Kidney (tissue), 14 donors: ENCODE data around the gene MOB3A. TPM values are rescaled to one million over a fixed set of nuclear protein-coding genes. Genes with fewer than 3 reads are reported as not detected.
"Not testable (repeated sequence)": the region's sequence is repeated elsewhere in the genome, so short reads cannot be mapped to it uniquely, and the experiment has no call there.

Experiments used
- DNase-seq, 5 donors: peaks; one replicate each; pipeline ENCODE4 v3.0.0-alpha.2; 2013 to 2020
- FAIRE-seq: peaks from 2 replicates; lab custom pipeline; 2012; peaks lifted over from hg19 to GRCh38; lab: Jason Lieb, UNC
- H3K27ac ChIP-seq, 2 donors: one replicate each; pipeline ENCODE4 v1.7.0; 2013; ENCODE audit warnings: low read depth in 2 of 2, low read length in 2 of 2, inconsistent platforms in 1 of 2
- H3K27me3 ChIP-seq: one replicate; pipeline ENCODE4 v1.7.1; 2013; ENCODE audit warnings: low read length, inconsistent platforms; ENCODE audit not compliant: control insufficient read depth, insufficient read depth
- H3K36me3 ChIP-seq, 3 donors: one replicate each; pipeline versions ENCODE4 v1.7.0 to v1.7.1; 2013; ENCODE audit warnings: low read length in 3 of 3, control low read depth in 1 of 3, inconsistent platforms in 1 of 3; ENCODE audit not compliant: insufficient read depth in 3 of 3, control insufficient read depth in 2 of 3
- H3K4me1 ChIP-seq, 3 donors: one replicate each; pipeline versions ENCODE4 v1.7.0 to v1.7.1; 2013; ENCODE audit warnings: low read length in 3 of 3, inconsistent platforms in 1 of 3, low read depth in 1 of 3; ENCODE audit not compliant: control insufficient read depth in 2 of 3, insufficient read depth in 2 of 3
- H3K4me3 ChIP-seq, 3 donors: one replicate each; pipeline versions ENCODE4 v1.7.0 to v1.8.1; 2013; ENCODE audit warnings: low read length in 3 of 3, control low read depth in 1 of 3, inconsistent platforms in 1 of 3
- H3K9ac ChIP-seq, 3 donors: one replicate each; pipeline versions ENCODE4 v1.7.0 to v1.7.1; 2013; ENCODE audit warnings: low read length in 3 of 3, control low read depth in 1 of 3, inconsistent platforms in 1 of 3
- H3K9me3 ChIP-seq, 3 donors: one replicate each; pipeline versions ENCODE4 v1.7.0 to v1.7.1; 2013; ENCODE audit warnings: low read length in 3 of 3, control low read depth in 1 of 3, inconsistent platforms in 1 of 3; ENCODE audit not compliant: control insufficient read depth in 2 of 3, insufficient read depth in 1 of 3
- intact Hi-C: fragments of 100-400 bp; cut with DNase I; formaldehyde crosslinking; loops from one replicate; pipeline ENCODE4 v1.11.1; 2022
- polyA plus RNA-seq: library from polyadenylated mRNA; stranded (reverse); fragments of 350-450 nt; fragmentation: Illumina TruSeq; extraction: RNeasy Lipid Tissue Mini Kit (QIAGEN cat#74804); gene quantifications from one replicate; pipeline ENCODE4 v1.2.3, GENCODE V29; 2014; ENCODE audit warnings: low read depth, low replicate concordance; ENCODE audit not compliant: insufficient read depth
- total RNA-seq: library from RNA; stranded (reverse); fragmentation: NEBNext Ultra II Directional; extraction: Animal tissue kit (Norgen Biotek cat#: 25700); gene quantifications from one replicate; pipeline ENCODE4 v1.2.1, GENCODE V29; 2021
- TF ChIP-seq, protein P1 (sequence below): IDR thresholded peaks from 3 replicates; pipeline ENCODE4 v1.5.1; 2012; ENCODE audit warnings: mild to moderate bottlenecking, moderate library complexity, borderline replicate concordance; ENCODE audit not compliant: insufficient read depth; ENCODE audit errors: extremely low read depth
- donor health status: control.
- donor health status: control.
- donor health status: control.
- donor health status: control.
- donor health status: control.
- donor health status: DM: yes; HTN: yes; CAD: no.
- donor health status: Normal renal cell carcinoma (clear cell type).

MOB3A gene
- total and polyA plus RNA-seq, 2 donors from 2014 or later: 16.9 to 59.7 TPM

GRCh38 chr19:2035590-2035991 lies 60.5 kb downstream of the MOB3A start:
- TF ChIP-seq, protein P1, sequence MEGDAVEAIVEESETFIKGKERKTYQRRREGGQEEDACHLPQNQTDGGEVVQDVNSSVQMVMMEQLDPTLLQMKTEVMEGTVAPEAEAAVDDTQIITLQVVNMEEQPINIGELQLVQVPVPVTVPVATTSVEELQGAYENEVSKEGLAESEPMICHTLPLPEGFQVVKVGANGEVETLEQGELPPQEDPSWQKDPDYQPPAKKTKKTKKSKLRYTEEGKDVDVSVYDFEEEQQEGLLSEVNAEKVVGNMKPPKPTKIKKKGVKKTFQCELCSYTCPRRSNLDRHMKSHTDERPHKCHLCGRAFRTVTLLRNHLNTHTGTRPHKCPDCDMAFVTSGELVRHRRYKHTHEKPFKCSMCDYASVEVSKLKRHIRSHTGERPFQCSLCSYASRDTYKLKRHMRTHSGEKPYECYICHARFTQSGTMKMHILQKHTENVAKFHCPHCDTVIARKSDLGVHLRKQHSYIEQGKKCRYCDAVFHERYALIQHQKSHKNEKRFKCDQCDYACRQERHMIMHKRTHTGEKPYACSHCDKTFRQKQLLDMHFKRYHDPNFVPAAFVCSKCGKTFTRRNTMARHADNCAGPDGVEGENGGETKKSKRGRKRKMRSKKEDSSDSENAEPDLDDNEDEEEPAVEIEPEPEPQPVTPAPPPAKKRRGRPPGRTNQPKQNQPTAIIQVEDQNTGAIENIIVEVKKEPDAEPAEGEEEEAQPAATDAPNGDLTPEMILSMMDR: no peak
- Histone ChIP-seq H3K36me3 (peaks cover 0 to 11% (median 0%) of the 10 kb centered on the region in 3 donors), H3K4me3 (no peak overlapping the region), H3K4me1 (peaks cover 0 to 23% (median 9%) of the 10 kb centered on the region in 3 donors), H3K27ac (no peak overlapping the region), H3K9me3 (no peaks in the 10 kb centered on the region), H3K9ac (no peak overlapping the region), H3K27me3 (no peaks in the 10 kb centered on the region)
- intact Hi-C loops: no loop called here
- DNase-seq: peak in 1 of 5 donors; percentile 80
- FAIRE-seq: no peak

GRCh38 chr19:2034729-2035589 lies 61.2 kb downstream of the MOB3A start:
- peak in 2 of 5 donors; percentile 73 to 87 for DNase-seq
- H3K9ac ChIP-seq: no peak overlapping the region
- H3K9me3 ChIP-seq: no peaks in the 10 kb centered on the region
- intact Hi-C loops: no loop called here
- H3K27me3 ChIP-seq: no peaks in the 10 kb centered on the region
- peaks cover 0 to 21% (median 9%) of the 10 kb centered on the region in 3 donors for H3K4me1 ChIP-seq
- peaks cover 0 to 5% (median 0%) of the 10 kb centered on the region in 3 donors for H3K36me3 ChIP-seq
- TF ChIP-seq, protein P1: no peak
- no peak for FAIRE-seq
- H3K4me3 ChIP-seq: no peak overlapping the region
- H3K27ac ChIP-seq: no peak overlapping the region

DNA sequence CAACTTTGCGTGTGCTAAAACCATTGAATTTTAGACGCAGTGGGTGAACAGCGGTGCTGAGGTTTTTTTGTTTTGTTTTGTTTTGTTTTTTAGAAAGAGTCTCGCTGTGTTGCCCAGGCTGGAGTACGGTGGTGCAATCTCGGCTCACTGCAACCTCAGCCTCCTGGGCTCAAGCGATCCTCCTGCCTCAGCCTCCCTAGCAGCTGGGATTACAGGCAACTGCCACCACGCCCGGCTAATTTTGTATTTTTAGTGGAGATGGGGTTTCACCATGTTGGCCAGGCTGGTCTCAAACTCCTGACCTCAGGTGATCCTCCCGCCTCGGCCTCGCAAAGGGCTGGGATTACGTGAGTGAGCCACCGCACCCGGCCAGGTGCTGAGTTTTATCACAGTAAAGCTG lies 61.9 kb downstream of the MOB3A start:
- H3K27ac ChIP-seq: peak overlapping the region in 1 of 2 donors; percentile 41
- H3K9me3 ChIP-seq, H3K4me3 ChIP-seq, intact Hi-C loops, H3K36me3 ChIP-seq, H3K27me3 ChIP-seq, H3K9ac ChIP-seq, FAIRE-seq, DNase-seq: not testable (repeated sequence)
- peaks cover 0 to 19% (median 9%) of the 10 kb centered on the region in 3 donors for H3K4me1 ChIP-seq

DNA sequence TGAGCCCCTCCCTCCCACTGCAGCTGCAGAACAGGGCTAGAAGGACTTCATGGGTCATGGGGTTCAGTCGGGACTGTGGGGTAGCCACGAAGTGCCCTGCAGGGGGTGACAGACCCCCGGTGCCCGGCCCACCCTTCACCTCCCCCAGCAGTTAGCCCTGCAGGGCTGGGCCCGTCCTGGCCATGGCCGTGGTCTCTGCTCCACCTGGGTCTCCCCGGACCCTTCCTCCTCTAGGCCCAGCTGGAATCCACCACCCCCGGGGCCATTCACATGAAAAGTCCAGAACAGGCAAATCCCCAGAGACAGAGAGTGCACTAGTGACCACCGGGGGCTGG lies 62.3 kb downstream of the MOB3A start:
- Histone ChIP-seq H3K4me3 (no peak overlapping the region), H3K27ac (peak overlapping the region in 1 of 2 donors; percentile 41), H3K4me1 (peaks cover 0 to 20% (median 9%) of the 10 kb centered on the region in 3 donors), H3K36me3 (no peaks in the 10 kb centered on the region), H3K9ac (no peak overlapping the region), H3K27me3 (no peaks in the 10 kb centered on the region), H3K9me3 (no peaks in the 10 kb centered on the region)
- DNase-seq (peak in 1 of 5 donors; percentile 83), FAIRE-seq (no peak)
- intact Hi-C loops: no loop called here
- TF ChIP-seq, protein P1: no peak
